B cell (primary cell): ENCODE results near the gene GZMM. TPM values are rescaled to one million over a fixed set of nuclear protein-coding genes. Genes with fewer than 3 reads are reported as not detected.

ENCODE experiments used
- ATAC-seq: fragments of 200-7000 bp; cut with Tn5 transposase; one replicate; pipeline ENCODE4 v1.10.0; 2021; ENCODE audit warnings: low read depth, mild to moderate bottlenecking, moderate number of reproducible peaks, moderate library complexity
- CTCF ChIA-PET: fragments of 350-600 bp; sonication (Branson Sonifier 250); formaldehyde crosslinking; loops from one replicate; lab custom pipeline; 2021; ENCODE audit warnings: antibody characterized with exemption, inconsistent platforms; lab: Charles Lee
- POLR2A ChIA-PET: fragments of 350-600 bp; sonication (Branson Sonifier 250); formaldehyde crosslinking; loops from one replicate; lab custom pipeline; 2021; ENCODE audit warnings: antibody characterized with exemption; lab: Charles Lee
- DNase-seq: peaks from one replicate; pipeline ENCODE4 v3.0.0; 2013
- H2AFZ ChIP-seq: 2 replicates; pipeline ENCODE4 v1.6.1; 2012; ENCODE audit warnings: mild to moderate bottlenecking, low read depth, low read length; ENCODE audit not compliant: insufficient read depth, poor library complexity, severe bottlenecking
- H3K27ac ChIP-seq, 2 donors: 1 replicate in 1 of 2; 2 replicates in 1 of 2; pipeline ENCODE4 v1.5.1; 2012 to 2013; ENCODE audit warnings: low read length in 2 of 2, mild to moderate bottlenecking in 2 of 2, moderate library complexity in 1 of 2
- H3K27me3 ChIP-seq, 4 experiments: fragments of 200-600 bp in 1 of 4; sonication (generic) in 1 of 4; replicated peaks in 1 of 4; 1 replicate in 2 of 4; 2 replicates in 2 of 4; pipeline versions ENCODE4 v1.6.1 to v1.7.0; 2013 to 2016; ENCODE audit warnings: low read length in 3 of 4, mild to moderate bottlenecking in 2 of 4, mixed read lengths in 1 of 4, moderate library complexity in 1 of 4; ENCODE audit not compliant: insufficient read depth in 4 of 4, control insufficient read depth in 3 of 4; ENCODE audit errors: control extremely low read depth in 1 of 4
- H3K36me3 ChIP-seq, 2 experiments: replicated peaks in 1 of 2; 1 replicate in 1 of 2; 2 replicates in 1 of 2; pipeline versions ENCODE4 v1.6.1 to v1.7.1; 2013; ENCODE audit warnings: low read length in 1 of 2; ENCODE audit not compliant: insufficient read depth in 2 of 2, control insufficient read depth in 1 of 2; ENCODE audit errors: control extremely low read depth in 1 of 2, extremely low read depth in 1 of 2
- H3K4me1 ChIP-seq, 2 donors: fragments of 200-600 bp in 1 of 2; sonication (generic) in 1 of 2; 1 replicate in 1 of 2; 2 replicates in 1 of 2; pipeline versions ENCODE4 v1.5.1 to v1.6.1; 2013 to 2017; ENCODE audit warnings: low read length in 2 of 2; ENCODE audit not compliant: control insufficient read depth in 2 of 2, insufficient read depth in 2 of 2
- H3K4me2 ChIP-seq: replicated peaks from 2 replicates; pipeline ENCODE3; 2012; ENCODE audit warnings: mild to moderate bottlenecking, low read depth, low read length; ENCODE audit not compliant: poor library complexity, severe bottlenecking
- H3K4me3 ChIP-seq, 5 experiments: fragments of 200-600 bp in 1 of 5; sonication (generic) in 1 of 5; 1 replicate in 3 of 5; 2 replicates in 2 of 5; pipeline versions ENCODE4 v1.5.1 to v1.7.0; 2011 to 2016; ENCODE audit warnings: low read length in 4 of 5, mild to moderate bottlenecking in 4 of 5, low read depth in 2 of 5, control low read depth in 1 of 5, moderate library complexity in 1 of 5; ENCODE audit not compliant: insufficient read depth in 1 of 5; ENCODE audit errors: control extremely low read depth in 1 of 5, extremely low read depth in 1 of 5
- H3K79me2 ChIP-seq: fragments of 200-600 bp; sonication (generic); one replicate; pipeline ENCODE4 v1.6.0; 2016; ENCODE audit warnings: low read length; ENCODE audit not compliant: control insufficient read depth, insufficient read depth
- H3K9ac ChIP-seq: fragments of 200-600 bp; sonication (generic); 2 replicates; pipeline ENCODE4 v1.6.1; 2017; ENCODE audit warnings: mild to moderate bottlenecking, low read length, moderate library complexity
- H3K9me3 ChIP-seq, 3 donors: one replicate each; pipeline versions ENCODE4 v1.6.1 to v1.7.1; 2013; ENCODE audit warnings: low read length in 2 of 3; ENCODE audit not compliant: control insufficient read depth in 2 of 3, insufficient read depth in 1 of 3; ENCODE audit errors: control extremely low read depth in 1 of 3
- H4K20me1 ChIP-seq: 2 replicates; pipeline ENCODE4 v1.6.0; 2012; ENCODE audit warnings: mild to moderate bottlenecking, low read length; ENCODE audit not compliant: insufficient read depth, control insufficient read depth, poor library complexity, severe bottlenecking
- H3K27ac Mint-ChIP-seq: one replicate; pipeline ENCODE4 v1.8.0; 2021; ENCODE audit warnings: mixed read lengths
- H3K27me3 Mint-ChIP-seq: one replicate; pipeline ENCODE4 v1.8.0; 2021; ENCODE audit warnings: mixed read lengths
- H3K4me1 Mint-ChIP-seq: one replicate; pipeline ENCODE4 v1.8.0; 2021; ENCODE audit warnings: mixed read lengths
- H3K4me3 Mint-ChIP-seq: one replicate; pipeline ENCODE4 v1.8.0; 2021; ENCODE audit warnings: mixed read lengths
- H3K9me3 Mint-ChIP-seq: one replicate; pipeline ENCODE4 v1.8.0; 2022; ENCODE audit warnings: mixed read lengths; ENCODE audit not compliant: insufficient read depth
- EZH2 ChIP-seq: IDR thresholded peaks from 2 replicates; pipeline ENCODE4 v1.6.1; 2012; ENCODE audit warnings: borderline replicate concordance, low read depth, mild to moderate bottlenecking, moderate library complexity, low read length; ENCODE audit not compliant: insufficient read depth, poor library complexity, severe bottlenecking
- WGBS: methylation state at CpG from one replicate; pipeline ENCODE4 v1.1.5; 2013; ENCODE audit warnings: missing lambda C conversion rate; ENCODE audit not compliant: insufficient coverage; 5-methylcytosine and 5-hydroxymethylcytosine counted together
- intact Hi-C: fragments of 100-400 bp; cut with micrococcal nuclease; formaldehyde crosslinking; loops from one replicate; pipeline ENCODE4 v1.10.0; 2022
- polyA plus RNA-seq: library from polyadenylated mRNA; depleted of rRNA; stranded (reverse); fragments of >200 nt; gene quantifications from 2 replicates; pipeline ENCODE4 v1.2.3, GENCODE V29; 2012
- total RNA-seq, 2 donors: library from RNA; stranded (reverse); fragments of 120-200 nt in 1 of 2; gene quantifications; 1 replicate in 1 of 2; 2 replicates in 1 of 2; pipeline versions ENCODE4 v1.2.3 to v1.2.4, GENCODE V29; 2013 to 2022
- TF ChIP-seq, protein P1 (sequence below): fragments of 200-600 bp; IDR thresholded peaks from one replicate; pipeline ENCODE4 v1.8.0; 2022; ENCODE audit warnings: antibody characterized with exemption, mild to moderate bottlenecking

The GZMM gene
- total and polyA plus RNA-seq, 2 donors (not counting 1 experiment from before 2014, with no cell fraction given): 2.1 TPM; not detected in 1

GRCh38 chr19:495402-496111, 48.3 kb upstream of the GZMM start:
- H3K79me2 ChIP-seq: no peaks in the 10 kb centered on the region
- no peak overlapping the region for H3K9ac ChIP-seq
- Mint-ChIP-seq H3K4me3 (no peak overlapping the region), H3K27me3 (peaks cover 12% of the 10 kb centered on the region), H3K9me3 (no peaks in the 10 kb centered on the region), H3K4me1 (peaks cover 4% of the 10 kb centered on the region), H3K27ac (no peak overlapping the region)
- no peak overlapping the region for H3K27ac ChIP-seq
- peaks cover 0 to 46% (median 14%) of the 10 kb centered on the region in 4 experiments for H3K27me3 ChIP-seq
- no peak overlapping the region for H2AFZ ChIP-seq
- H3K4me2 ChIP-seq: no peak overlapping the region
- ChIA-PET CTCF (interaction anchor here (1.3 kb wide), 1 partner anchor 11 kb away, joined by 5 read pairs; no protein-coding TSS in a partner anchor), POLR2A (interaction anchor here (0.9 kb wide), 1 partner anchor 11 kb away, joined by 3 read pairs; no protein-coding TSS in a partner anchor)
- no peak overlapping the region for H3K4me3 ChIP-seq
- peaks cover 0 to 33% (median 0%) of the 10 kb centered on the region in 3 donors for H3K9me3 ChIP-seq
- DNase-seq: peak; percentile 55
- TF ChIP-seq, protein P1, sequence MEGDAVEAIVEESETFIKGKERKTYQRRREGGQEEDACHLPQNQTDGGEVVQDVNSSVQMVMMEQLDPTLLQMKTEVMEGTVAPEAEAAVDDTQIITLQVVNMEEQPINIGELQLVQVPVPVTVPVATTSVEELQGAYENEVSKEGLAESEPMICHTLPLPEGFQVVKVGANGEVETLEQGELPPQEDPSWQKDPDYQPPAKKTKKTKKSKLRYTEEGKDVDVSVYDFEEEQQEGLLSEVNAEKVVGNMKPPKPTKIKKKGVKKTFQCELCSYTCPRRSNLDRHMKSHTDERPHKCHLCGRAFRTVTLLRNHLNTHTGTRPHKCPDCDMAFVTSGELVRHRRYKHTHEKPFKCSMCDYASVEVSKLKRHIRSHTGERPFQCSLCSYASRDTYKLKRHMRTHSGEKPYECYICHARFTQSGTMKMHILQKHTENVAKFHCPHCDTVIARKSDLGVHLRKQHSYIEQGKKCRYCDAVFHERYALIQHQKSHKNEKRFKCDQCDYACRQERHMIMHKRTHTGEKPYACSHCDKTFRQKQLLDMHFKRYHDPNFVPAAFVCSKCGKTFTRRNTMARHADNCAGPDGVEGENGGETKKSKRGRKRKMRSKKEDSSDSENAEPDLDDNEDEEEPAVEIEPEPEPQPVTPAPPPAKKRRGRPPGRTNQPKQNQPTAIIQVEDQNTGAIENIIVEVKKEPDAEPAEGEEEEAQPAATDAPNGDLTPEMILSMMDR: peak; percentile 71
- TF ChIP-seq EZH2: no peak
- no peaks in the 10 kb centered on the region for H3K36me3 ChIP-seq
- H3K4me1 ChIP-seq: peaks cover 16 to 18% of the 10 kb centered on the region in 2 donors
- H4K20me1 ChIP-seq: no peaks in the 10 kb centered on the region
- intact Hi-C loops: no loop called here
- 38% methylated on average over 32 of the region's 32 CpGs for WGBS
- peak; percentile 46 for ATAC-seq

DNA sequence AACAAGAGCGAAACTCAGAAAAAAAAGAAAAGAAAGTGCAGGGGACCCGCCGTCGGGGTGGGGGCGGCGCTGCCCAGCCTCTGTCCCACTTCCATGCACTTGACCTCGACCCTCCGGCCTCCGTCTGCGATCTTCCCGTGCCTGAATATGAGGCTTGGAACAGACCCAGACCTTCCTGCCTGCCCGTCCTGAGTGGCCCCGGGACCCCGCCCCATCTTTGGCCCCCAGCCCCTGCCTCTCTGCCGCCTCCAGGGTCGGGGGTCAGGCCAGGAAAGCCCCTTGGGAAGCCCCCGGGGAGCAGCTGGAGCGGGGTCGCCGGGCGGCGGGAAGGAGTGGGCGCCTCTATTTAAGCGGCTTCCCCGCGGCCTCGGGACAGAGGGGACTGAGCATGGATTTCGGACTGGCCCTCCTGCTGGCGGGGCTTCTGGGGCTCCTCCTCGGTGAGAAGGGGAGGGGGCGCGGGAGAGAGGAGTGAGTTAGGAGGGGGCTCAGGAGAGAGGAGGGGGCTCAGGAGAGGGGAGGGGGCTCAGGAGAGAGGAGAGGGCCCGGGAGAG, 47.7 kb upstream of the GZMM start, which contains the start of gene MADCAM1:
TSS of gene MADCAM1 (plus strand) at position 375 of the 554 bp plus-strand sequence. CDS start at position 389, 14 bp downstream.
- DNase-seq (no peak), ATAC-seq (no peak)
- Mint-ChIP-seq H3K9me3 (no peaks in the 10 kb centered on the region), H3K4me1 (peaks cover 4% of the 10 kb centered on the region), H3K4me3 (no peak within 1 kb of the TSS), H3K27ac (no peak within 1 kb of the TSS), H3K27me3 (peaks cover 12% of the 10 kb centered on the region)
- Histone ChIP-seq H3K27me3 (peaks cover 0 to 46% (median 14%) of the 10 kb centered on the region in 4 experiments), H2AFZ (no peak within 1 kb of the TSS), H3K4me1 (peaks cover 16 to 18% of the 10 kb centered on the region in 2 donors), H3K79me2 (no peaks in the 10 kb centered on the region), H4K20me1 (no peaks in the 10 kb centered on the region), H3K4me3 (no peak within 1 kb of the TSS), H3K27ac (no peak within 1 kb of the TSS), H3K9me3 (peaks cover 0 to 32% (median 0%) of the 10 kb centered on the region in 3 donors), H3K4me2 (peak within 1 kb of the TSS; percentile 50), H3K9ac (no peak within 1 kb of the TSS), H3K36me3 (no peaks in the 10 kb centered on the region)
- ChIA-PET POLR2A (interaction anchor here (0.9 kb wide), 1 partner anchor 10 kb away, joined by 3 read pairs; no protein-coding TSS in a partner anchor), CTCF (interaction anchor here (1.3 kb wide), 1 partner anchor 10 kb away, joined by 5 read pairs; no protein-coding TSS in a partner anchor)
- intact Hi-C loops: no loop called here
- TF ChIP-seq, protein P1: no peak
- no peak for TF ChIP-seq EZH2
- WGBS: 21% methylated on average over 30 of the region's 33 CpGs
